NCI-H510A treated with DMSO at 0.1 percent for 48 hours (cell line): ENCODE results near the gene LCN10.

Experiments used
- DNase-seq: peaks from one replicate; lab custom pipeline; 2025; lab: John Stamatoyannopoulos, UW

LCN10 gene

GRCh38 chr9:136754626-136755301, 12.0 kb upstream of the LCN10 start:
- no peak for DNase-seq

DNA sequence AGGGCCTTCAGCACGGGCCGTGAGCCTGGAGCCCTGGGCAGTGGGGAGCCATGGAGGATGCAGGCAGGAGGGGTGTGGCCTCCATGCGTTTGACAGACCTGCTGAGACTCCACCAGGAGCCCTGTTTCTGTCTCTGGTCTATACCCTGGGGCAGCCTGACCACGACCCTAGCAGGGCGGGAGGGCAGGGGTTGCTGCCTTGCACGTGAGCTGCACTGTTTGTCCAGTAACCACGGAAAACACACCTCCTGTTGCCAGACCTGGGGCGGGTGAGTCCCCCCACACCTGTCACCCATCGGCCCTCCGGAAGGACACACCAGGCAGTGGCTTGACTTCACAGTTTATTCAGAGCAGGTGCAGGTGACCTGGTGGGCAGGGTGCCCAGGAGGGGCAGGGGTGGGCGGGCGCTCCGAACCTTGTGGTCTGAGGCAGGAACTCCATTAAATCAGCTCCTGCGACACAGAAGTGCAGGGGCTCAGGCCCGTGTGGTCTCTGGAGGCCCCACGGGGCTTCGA, 11.4 kb upstream of the LCN10 start:
- no peak for DNase-seq

- DNase-seq, result no peak
These were observed 10.8 kb upstream of the LCN10 start for GRCh38 chr9:136753371-136754058.

DNA sequence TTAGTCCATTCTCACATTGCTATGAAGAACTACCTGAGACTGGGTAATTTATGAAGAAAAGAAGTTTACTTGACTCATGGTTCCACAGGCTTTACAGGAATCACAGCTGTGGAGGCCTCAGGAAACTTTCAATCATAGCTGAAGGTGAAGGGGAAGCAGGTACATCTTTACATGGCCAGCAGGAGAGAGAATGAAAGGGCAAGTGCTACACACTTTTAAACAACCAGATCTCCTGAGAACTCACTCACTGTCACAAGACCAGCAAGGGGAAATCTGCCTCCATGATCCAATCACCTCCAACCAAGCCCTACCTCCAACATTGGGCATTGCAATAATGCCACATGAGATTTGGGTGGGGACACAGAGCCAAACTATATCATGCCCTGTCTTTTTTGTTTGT, 9.1 kb upstream of the LCN10 start:
- DNase-seq, result no peak

- DNase-seq, result no peak
These were observed 8.5 kb upstream of the LCN10 start for GRCh38 chr9:136751244-136751643.

- no peak for DNase-seq
These were observed 7.8 kb upstream of the LCN10 start for GRCh38 chr9:136750526-136750925.

GRCh38 chr9:136748666-136749611, 6.2 kb upstream of the LCN10 start:
- no peak for DNase-seq

GRCh38 chr9:136748201-136748600, 5.5 kb upstream of the LCN10 start, which contains the start of gene LCN6:
Gene LCN6, minus strand, starts transcription at chr9:136748525. Its CDS starts 42 bp downstream, at chr9:136748483.
- DNase-seq, result no peak

DNA sequence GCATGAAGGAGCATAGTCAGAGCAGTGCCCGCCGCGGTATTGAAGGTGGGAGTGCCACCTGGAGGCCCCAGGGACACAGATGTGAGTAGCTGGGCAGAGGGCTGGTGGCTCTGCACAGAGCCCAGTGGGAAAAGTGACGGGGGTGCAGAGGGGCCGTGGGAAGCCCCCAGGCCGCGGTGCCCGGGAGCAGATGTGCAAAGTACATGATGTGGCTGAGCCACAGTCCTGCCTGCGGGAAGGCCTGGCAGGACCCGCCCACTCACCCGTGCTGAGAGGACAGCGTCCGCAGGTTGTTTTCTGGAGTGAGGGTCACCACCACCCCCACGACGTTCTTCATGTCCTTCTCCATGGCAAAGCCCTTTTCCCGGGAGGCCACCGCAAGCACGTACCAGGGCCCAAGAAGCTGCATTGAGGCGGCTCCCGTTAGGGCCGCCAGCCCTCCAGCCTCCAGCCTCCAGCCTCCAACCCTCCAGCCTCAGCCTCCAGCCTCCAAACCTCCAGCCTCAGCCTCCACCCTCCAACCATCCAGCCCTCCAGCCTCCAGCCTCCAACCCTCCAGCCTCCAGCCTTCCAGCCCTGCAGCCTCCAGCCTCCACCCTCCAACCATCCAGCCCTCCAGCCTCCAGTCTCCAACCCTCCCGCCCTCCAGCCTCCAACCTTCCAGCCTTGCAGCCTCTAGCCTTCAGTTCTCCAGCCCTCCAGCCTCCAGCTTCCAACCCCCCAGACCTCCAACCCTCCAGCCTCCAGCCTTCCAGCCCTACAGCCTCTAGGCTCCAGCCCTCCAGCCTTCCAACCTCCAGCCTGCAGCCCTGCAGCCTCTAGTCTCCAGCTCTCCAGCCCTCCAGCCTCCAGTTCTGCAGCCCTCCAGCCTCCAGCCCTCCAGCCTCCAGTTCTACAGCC, 4.7 kb upstream of the LCN10 start:
- no peak for DNase-seq

- no peak for DNase-seq
These were observed 3.9 kb upstream of the LCN10 start for GRCh38 chr9:136746621-136747020.

DNA sequence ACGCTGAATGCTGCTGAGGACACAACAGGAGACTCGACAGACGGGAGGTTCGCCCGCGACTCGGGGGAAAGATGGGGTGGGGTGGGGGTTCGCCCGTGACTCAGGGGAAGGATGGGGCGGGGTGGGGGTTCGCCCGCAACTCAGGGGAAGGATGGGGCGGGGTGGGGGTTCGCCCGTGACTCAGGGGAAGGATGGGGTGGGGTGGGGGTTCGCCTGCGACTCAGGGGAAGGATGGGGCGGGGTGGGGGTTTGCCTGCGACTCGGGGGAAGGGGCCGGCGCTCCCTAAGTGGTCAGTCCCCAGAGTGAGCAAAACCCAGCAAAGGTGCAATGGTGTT, 3.4 kb upstream of the LCN10 start:
- no peak for DNase-seq

DNA sequence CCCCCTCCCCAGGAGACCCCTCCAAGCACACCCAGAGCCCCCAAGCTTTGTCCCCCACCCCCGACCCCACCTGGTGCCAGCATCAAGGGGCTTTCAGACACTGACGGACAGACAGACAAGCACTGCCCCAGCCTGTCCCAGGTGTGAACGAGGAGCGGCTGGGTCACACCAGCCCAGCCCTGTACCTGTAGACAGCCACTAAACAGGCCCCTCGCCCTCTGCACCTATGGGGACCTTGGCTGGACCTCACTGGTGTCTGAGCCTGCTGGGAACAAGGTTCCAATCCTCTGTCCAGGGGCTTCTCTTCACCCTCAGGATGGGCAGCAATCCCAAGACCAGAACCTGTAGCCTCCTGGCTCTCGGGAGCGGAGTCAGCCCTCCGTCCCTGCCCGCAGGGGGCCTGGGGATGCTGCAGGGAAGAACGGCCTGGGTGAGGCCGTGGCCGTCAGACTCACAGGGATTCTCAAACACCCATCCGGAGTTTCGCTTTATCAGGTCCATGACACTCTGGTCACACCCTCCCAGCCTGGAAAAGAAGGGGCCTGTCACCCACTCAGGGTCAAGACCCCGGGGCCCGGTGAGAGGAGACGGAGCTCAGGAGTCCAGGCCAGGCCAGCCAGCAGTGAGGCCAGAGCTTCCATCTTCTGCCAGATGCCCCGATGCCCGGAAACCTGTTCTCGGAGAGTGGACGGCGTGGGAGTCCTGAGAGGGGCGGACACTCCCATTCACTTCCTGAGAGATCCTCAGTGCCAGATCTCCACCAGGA, 2.8 kb upstream of the LCN10 start:
- DNase-seq, result no peak

GRCh38 chr9:136744773-136745172, 2.0 kb upstream of the LCN10 start:
- no peak for DNase-seq

DNA sequence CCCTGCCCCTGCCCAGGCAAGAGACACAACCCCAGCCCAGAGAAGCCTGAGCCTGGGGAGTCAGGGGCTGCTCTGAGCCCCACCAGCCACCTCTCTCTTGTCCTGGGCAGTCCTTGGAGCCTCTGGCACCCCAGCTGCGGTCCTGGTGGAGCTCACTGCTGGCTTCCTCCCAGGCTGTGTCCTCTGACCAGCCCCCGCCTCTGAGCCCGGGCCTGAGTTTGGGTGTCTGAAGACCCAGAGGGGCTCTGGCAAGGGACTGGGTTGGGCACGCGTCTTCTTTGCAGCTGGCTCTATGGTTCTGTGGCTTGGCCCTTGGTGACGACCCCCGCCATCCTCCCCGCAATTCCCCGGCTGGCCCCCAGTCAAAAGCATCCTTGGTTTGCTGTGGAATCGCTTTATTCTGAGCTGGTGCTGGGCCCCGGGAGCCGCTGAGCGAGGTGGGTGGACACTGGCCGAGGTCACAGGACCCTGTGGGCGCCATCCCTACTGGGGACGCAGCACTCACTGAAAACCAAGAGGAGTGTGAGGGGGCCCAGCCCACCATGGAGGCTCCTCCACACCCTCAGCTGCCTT, 985 bp upstream of the LCN10 start:
- no peak for DNase-seq

- DNase-seq, result no peak
These were observed 713 bp downstream of the LCN10 start for GRCh38 chr9:136741883-136742571.

GRCh38 chr9:136740971-136741882, 1.5 kb downstream of the LCN10 start:
- DNase-seq, result no peak

GRCh38 chr9:136740491-136740890, 2.2 kb downstream of the LCN10 start:
- no peak for DNase-seq

DNA sequence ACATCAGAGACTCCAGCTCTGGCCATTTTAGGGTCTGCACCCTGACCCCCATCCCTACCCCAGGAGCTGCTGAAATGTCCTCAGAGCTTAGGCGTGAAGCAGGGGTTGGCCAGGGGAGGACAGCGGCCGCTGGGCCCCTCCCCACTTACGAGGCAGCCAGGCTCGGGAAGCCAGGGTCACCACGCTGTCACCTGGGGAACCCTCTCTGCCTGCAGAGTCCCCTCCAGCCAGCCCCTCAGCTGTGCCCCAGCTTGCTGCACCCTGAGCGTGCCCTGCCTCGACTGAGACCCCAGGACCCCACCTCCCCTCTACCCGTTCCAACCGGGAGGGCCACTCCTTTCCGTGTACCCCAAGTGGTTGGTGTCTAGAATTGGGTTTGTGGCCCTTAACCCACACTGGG, 2.7 kb downstream of the LCN10 start:
- DNase-seq, result no peak

DNA sequence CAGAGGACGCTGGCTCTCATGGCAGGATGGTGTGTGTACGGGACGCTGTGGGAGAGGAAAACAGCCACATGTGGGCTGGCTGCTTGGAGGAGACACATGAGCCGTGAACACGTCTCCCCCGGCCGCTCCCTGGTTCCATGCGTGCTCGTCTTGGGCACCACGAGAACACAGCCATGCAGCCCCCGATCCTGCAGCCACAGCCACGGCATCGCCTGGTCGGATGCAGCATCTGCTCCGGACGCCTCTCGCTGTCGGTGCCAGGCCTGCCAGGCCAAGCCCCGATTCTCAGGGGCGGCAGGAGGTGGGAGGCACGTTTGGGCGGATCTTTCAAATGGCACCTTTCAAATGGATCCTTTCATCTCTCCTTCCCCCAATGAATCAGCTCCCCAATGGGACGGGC, 3.2 kb downstream of the LCN10 start:
- DNase-seq, result no peak
